ENCODE results near the gene SCGB1D1. TPM values are rescaled to one million over a fixed set of nuclear protein-coding genes. Genes with fewer than 3 reads are reported as not detected.

The SCGB1D1 gene
- total RNA-seq, 1 donor from 2014 or later = not detected

- Mint-ChIP-seq H3K36me3 (ENCODE audit: low read depth) (peaks cover 26% of the 10 kb centered on the region), H3K27me3 (ENCODE audit: low read depth) (no peaks in the 10 kb centered on the region), H3K9me3 (no peaks in the 10 kb centered on the region), H3K4me3 (no peak overlapping the region), H3K27ac (ENCODE audit: unreplicated experiment) (no peak overlapping the region), H3K4me1 (no peaks in the 10 kb centered on the region)
- no peak for TF ChIP-seq CTCF (conservative IDR thresholded peaks at IDR 0.05)
- no peak for DNase-seq (ENCODE audit: low read depth, low spot score)
Observed at GRCh38 chr11:62148271-62148980, 41.6 kb upstream of the SCGB1D1 start.

- Mint-ChIP-seq H3K27ac (ENCODE audit: unreplicated experiment) (peak overlapping the region; percentile 71), H3K27me3 (ENCODE audit: low read depth) (no peaks in the 10 kb centered on the region), H3K4me3 (no peak overlapping the region), H3K36me3 (ENCODE audit: low read depth) (peaks cover 30% of the 10 kb centered on the region), H3K9me3 (no peaks in the 10 kb centered on the region), H3K4me1 (peaks cover 5% of the 10 kb centered on the region)
- no peak for TF ChIP-seq CTCF (conservative IDR thresholded peaks at IDR 0.05)
- DNase-seq (ENCODE audit: low read depth, low spot score) = no peak
Observed at GRCh38 chr11:62149986-62150886, 39.8 kb upstream of the SCGB1D1 start.

- DNase-seq (ENCODE audit: low read depth, low spot score) = no peak
- peak overlapping the region; percentile 71 for H3K27ac Mint-ChIP-seq (ENCODE audit: unreplicated experiment)
- peaks cover 5% of the 10 kb centered on the region for H3K4me1 Mint-ChIP-seq
- H3K36me3 Mint-ChIP-seq (ENCODE audit: low read depth) = peaks cover 30% of the 10 kb centered on the region
- no peak overlapping the region for H3K4me3 Mint-ChIP-seq
- no peak for TF ChIP-seq CTCF (conservative IDR thresholded peaks at IDR 0.05)
- H3K27me3 Mint-ChIP-seq (ENCODE audit: low read depth) = no peaks in the 10 kb centered on the region
- H3K9me3 Mint-ChIP-seq = no peaks in the 10 kb centered on the region
Observed at GRCh38 chr11:62150887-62151736, 38.9 kb upstream of the SCGB1D1 start.

GRCh38 chr11:62151737-62152102, 38.3 kb upstream of the SCGB1D1 start:
- no peak for DNase-seq (ENCODE audit: low read depth, low spot score)
- H3K27me3 Mint-ChIP-seq (ENCODE audit: low read depth) = no peaks in the 10 kb centered on the region
- H3K4me1 Mint-ChIP-seq = peaks cover 5% of the 10 kb centered on the region
- H3K9me3 Mint-ChIP-seq = no peaks in the 10 kb centered on the region
- H3K27ac Mint-ChIP-seq (ENCODE audit: unreplicated experiment) = no peak overlapping the region
- H3K4me3 Mint-ChIP-seq = no peak overlapping the region
- TF ChIP-seq CTCF (conservative IDR thresholded peaks at IDR 0.05) = no peak
- peaks cover 28% of the 10 kb centered on the region for H3K36me3 Mint-ChIP-seq (ENCODE audit: low read depth)

All from neural crest cell (in vitro differentiated cells).